B cell (primary cell): ENCODE data around the gene MCM6. TPM values are rescaled to one million over a fixed set of nuclear protein-coding genes. Genes with fewer than 3 reads are reported as not detected.

Source experiments
- ATAC-seq: fragments of 200-7000 bp; cut with Tn5 transposase; one replicate; pipeline ENCODE4 v1.10.0; 2021; ENCODE audit warnings: low read depth, mild to moderate bottlenecking, moderate number of reproducible peaks, moderate library complexity
- CTCF ChIA-PET: fragments of 350-600 bp; sonication (Branson Sonifier 250); formaldehyde crosslinking; loops from one replicate; lab custom pipeline; 2021; ENCODE audit warnings: antibody characterized with exemption, inconsistent platforms; lab: Charles Lee
- POLR2A ChIA-PET: fragments of 350-600 bp; sonication (Branson Sonifier 250); formaldehyde crosslinking; loops from one replicate; lab custom pipeline; 2021; ENCODE audit warnings: antibody characterized with exemption; lab: Charles Lee
- DNase-seq: peaks from one replicate; pipeline ENCODE4 v3.0.0; 2013
- H2AFZ ChIP-seq: 2 replicates; pipeline ENCODE4 v1.6.1; 2012; ENCODE audit warnings: mild to moderate bottlenecking, low read depth, low read length; ENCODE audit not compliant: insufficient read depth, poor library complexity, severe bottlenecking
- H3K27ac ChIP-seq, 2 donors: 1 replicate in 1 of 2; 2 replicates in 1 of 2; pipeline ENCODE4 v1.5.1; 2012 to 2013; ENCODE audit warnings: low read length in 2 of 2, mild to moderate bottlenecking in 2 of 2, moderate library complexity in 1 of 2
- H3K27me3 ChIP-seq, 4 experiments: fragments of 200-600 bp in 1 of 4; sonication (generic) in 1 of 4; replicated peaks in 1 of 4; 1 replicate in 2 of 4; 2 replicates in 2 of 4; pipeline versions ENCODE4 v1.6.1 to v1.7.0; 2013 to 2016; ENCODE audit warnings: low read length in 3 of 4, mild to moderate bottlenecking in 2 of 4, mixed read lengths in 1 of 4, moderate library complexity in 1 of 4; ENCODE audit not compliant: insufficient read depth in 4 of 4, control insufficient read depth in 3 of 4; ENCODE audit errors: control extremely low read depth in 1 of 4
- H3K36me3 ChIP-seq, 2 experiments: replicated peaks in 1 of 2; 1 replicate in 1 of 2; 2 replicates in 1 of 2; pipeline versions ENCODE4 v1.6.1 to v1.7.1; 2013; ENCODE audit warnings: low read length in 1 of 2; ENCODE audit not compliant: insufficient read depth in 2 of 2, control insufficient read depth in 1 of 2; ENCODE audit errors: control extremely low read depth in 1 of 2, extremely low read depth in 1 of 2
- H3K4me1 ChIP-seq, 2 donors: fragments of 200-600 bp in 1 of 2; sonication (generic) in 1 of 2; 1 replicate in 1 of 2; 2 replicates in 1 of 2; pipeline versions ENCODE4 v1.5.1 to v1.6.1; 2013 to 2017; ENCODE audit warnings: low read length in 2 of 2; ENCODE audit not compliant: control insufficient read depth in 2 of 2, insufficient read depth in 2 of 2
- H3K4me2 ChIP-seq: replicated peaks from 2 replicates; pipeline ENCODE3; 2012; ENCODE audit warnings: mild to moderate bottlenecking, low read depth, low read length; ENCODE audit not compliant: poor library complexity, severe bottlenecking
- H3K4me3 ChIP-seq, 5 experiments: fragments of 200-600 bp in 1 of 5; sonication (generic) in 1 of 5; 1 replicate in 3 of 5; 2 replicates in 2 of 5; pipeline versions ENCODE4 v1.5.1 to v1.7.0; 2011 to 2016; ENCODE audit warnings: low read length in 4 of 5, mild to moderate bottlenecking in 4 of 5, low read depth in 2 of 5, control low read depth in 1 of 5, moderate library complexity in 1 of 5; ENCODE audit not compliant: insufficient read depth in 1 of 5; ENCODE audit errors: control extremely low read depth in 1 of 5, extremely low read depth in 1 of 5
- H3K79me2 ChIP-seq: fragments of 200-600 bp; sonication (generic); one replicate; pipeline ENCODE4 v1.6.0; 2016; ENCODE audit warnings: low read length; ENCODE audit not compliant: control insufficient read depth, insufficient read depth
- H3K9ac ChIP-seq: fragments of 200-600 bp; sonication (generic); 2 replicates; pipeline ENCODE4 v1.6.1; 2017; ENCODE audit warnings: mild to moderate bottlenecking, low read length, moderate library complexity
- H3K9me3 ChIP-seq, 3 donors: one replicate each; pipeline versions ENCODE4 v1.6.1 to v1.7.1; 2013; ENCODE audit warnings: low read length in 2 of 3; ENCODE audit not compliant: control insufficient read depth in 2 of 3, insufficient read depth in 1 of 3; ENCODE audit errors: control extremely low read depth in 1 of 3
- H4K20me1 ChIP-seq: 2 replicates; pipeline ENCODE4 v1.6.0; 2012; ENCODE audit warnings: mild to moderate bottlenecking, low read length; ENCODE audit not compliant: insufficient read depth, control insufficient read depth, poor library complexity, severe bottlenecking
- H3K27ac Mint-ChIP-seq: one replicate; pipeline ENCODE4 v1.8.0; 2021; ENCODE audit warnings: mixed read lengths
- H3K27me3 Mint-ChIP-seq: one replicate; pipeline ENCODE4 v1.8.0; 2021; ENCODE audit warnings: mixed read lengths
- H3K4me1 Mint-ChIP-seq: one replicate; pipeline ENCODE4 v1.8.0; 2021; ENCODE audit warnings: mixed read lengths
- H3K4me3 Mint-ChIP-seq: one replicate; pipeline ENCODE4 v1.8.0; 2021; ENCODE audit warnings: mixed read lengths
- H3K9me3 Mint-ChIP-seq: one replicate; pipeline ENCODE4 v1.8.0; 2022; ENCODE audit warnings: mixed read lengths; ENCODE audit not compliant: insufficient read depth
- EZH2 ChIP-seq: IDR thresholded peaks from 2 replicates; pipeline ENCODE4 v1.6.1; 2012; ENCODE audit warnings: borderline replicate concordance, low read depth, mild to moderate bottlenecking, moderate library complexity, low read length; ENCODE audit not compliant: insufficient read depth, poor library complexity, severe bottlenecking
- WGBS: methylation state at CpG from one replicate; pipeline ENCODE4 v1.1.5; 2013; ENCODE audit warnings: missing lambda C conversion rate; ENCODE audit not compliant: insufficient coverage; 5-methylcytosine and 5-hydroxymethylcytosine counted together
- intact Hi-C: fragments of 100-400 bp; cut with micrococcal nuclease; formaldehyde crosslinking; loops from one replicate; pipeline ENCODE4 v1.10.0; 2022
- polyA plus RNA-seq: library from polyadenylated mRNA; depleted of rRNA; stranded (reverse); fragments of >200 nt; gene quantifications from 2 replicates; pipeline ENCODE4 v1.2.3, GENCODE V29; 2012
- total RNA-seq, 2 donors: library from RNA; stranded (reverse); fragments of 120-200 nt in 1 of 2; gene quantifications; 1 replicate in 1 of 2; 2 replicates in 1 of 2; pipeline versions ENCODE4 v1.2.3 to v1.2.4, GENCODE V29; 2013 to 2022
- TF ChIP-seq, protein P1 (sequence below): fragments of 200-600 bp; IDR thresholded peaks from one replicate; pipeline ENCODE4 v1.8.0; 2022; ENCODE audit warnings: antibody characterized with exemption, mild to moderate bottlenecking

Gene MCM6
- total and polyA plus RNA-seq, 2 donors (not counting 1 experiment from before 2014, with no cell fraction given), result 2.3 to 30.0 TPM

DNA sequence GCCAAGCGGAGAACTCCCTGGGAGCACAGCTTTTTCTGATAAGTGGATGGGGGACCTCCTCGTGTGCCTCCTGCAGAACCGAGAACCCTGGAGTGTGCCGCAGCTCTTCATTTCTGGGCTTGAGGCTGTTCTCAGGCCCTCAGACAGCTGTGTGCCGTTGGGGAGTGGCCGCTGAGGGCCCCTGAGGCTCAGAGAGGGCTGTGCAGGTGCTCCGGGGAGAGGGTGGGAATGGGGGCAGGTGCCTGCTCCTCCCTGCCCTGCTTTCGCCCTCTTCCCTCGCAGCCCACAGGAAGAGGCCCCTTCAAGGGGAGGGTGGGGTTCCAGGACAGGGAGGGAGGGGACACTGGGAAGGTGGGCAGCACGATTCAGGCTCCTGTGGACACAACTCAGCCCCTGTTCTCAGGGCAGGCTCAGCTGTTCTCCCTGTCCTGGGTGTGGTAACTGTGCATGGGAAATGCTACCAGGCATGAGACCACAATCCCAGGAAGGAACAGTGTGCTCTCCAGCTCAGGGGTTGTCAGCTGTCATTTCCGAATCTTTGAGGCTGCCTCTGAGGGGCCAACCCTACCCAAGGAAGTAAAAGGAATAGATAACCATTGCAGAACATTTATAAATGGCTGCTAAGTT is 50.6 kb downstream of the MCM6 start:
- H3K9me3 ChIP-seq, result peaks cover 0 to 14% (median 10%) of the 10 kb centered on the region in 3 donors
- no peaks in the 10 kb centered on the region for H4K20me1 ChIP-seq
- Mint-ChIP-seq H3K9me3 (peaks cover 12% of the 10 kb centered on the region), H3K27me3 (peaks cover 6% of the 10 kb centered on the region), H3K27ac (no peak overlapping the region), H3K4me1 (no peaks in the 10 kb centered on the region), H3K4me3 (no peak overlapping the region)
- POLR2A ChIA-PET, result no interaction called here
- H2AFZ ChIP-seq, result no peak overlapping the region
- WGBS, result 24% methylated on average over 8 of the region's 11 CpGs
- ATAC-seq (no peak), DNase-seq (no peak)
- intact Hi-C loops, result no loop called here
- CTCF ChIA-PET, result interaction anchor here (1.7 kb wide), 1 partner anchor 28 kb away, joined by 5 read pairs; no protein-coding TSS in a partner anchor
- no peaks in the 10 kb centered on the region for H3K27me3 ChIP-seq
- no peaks in the 10 kb centered on the region for H3K4me1 ChIP-seq
- H3K36me3 ChIP-seq, result no peaks in the 10 kb centered on the region
- no peak overlapping the region for H3K9ac ChIP-seq
- no peak overlapping the region for H3K4me3 ChIP-seq
- H3K27ac ChIP-seq, result no peak overlapping the region
- H3K4me2 ChIP-seq, result no peak overlapping the region
- H3K79me2 ChIP-seq, result no peaks in the 10 kb centered on the region
- TF ChIP-seq EZH2, result no peak
- TF ChIP-seq, protein P1, sequence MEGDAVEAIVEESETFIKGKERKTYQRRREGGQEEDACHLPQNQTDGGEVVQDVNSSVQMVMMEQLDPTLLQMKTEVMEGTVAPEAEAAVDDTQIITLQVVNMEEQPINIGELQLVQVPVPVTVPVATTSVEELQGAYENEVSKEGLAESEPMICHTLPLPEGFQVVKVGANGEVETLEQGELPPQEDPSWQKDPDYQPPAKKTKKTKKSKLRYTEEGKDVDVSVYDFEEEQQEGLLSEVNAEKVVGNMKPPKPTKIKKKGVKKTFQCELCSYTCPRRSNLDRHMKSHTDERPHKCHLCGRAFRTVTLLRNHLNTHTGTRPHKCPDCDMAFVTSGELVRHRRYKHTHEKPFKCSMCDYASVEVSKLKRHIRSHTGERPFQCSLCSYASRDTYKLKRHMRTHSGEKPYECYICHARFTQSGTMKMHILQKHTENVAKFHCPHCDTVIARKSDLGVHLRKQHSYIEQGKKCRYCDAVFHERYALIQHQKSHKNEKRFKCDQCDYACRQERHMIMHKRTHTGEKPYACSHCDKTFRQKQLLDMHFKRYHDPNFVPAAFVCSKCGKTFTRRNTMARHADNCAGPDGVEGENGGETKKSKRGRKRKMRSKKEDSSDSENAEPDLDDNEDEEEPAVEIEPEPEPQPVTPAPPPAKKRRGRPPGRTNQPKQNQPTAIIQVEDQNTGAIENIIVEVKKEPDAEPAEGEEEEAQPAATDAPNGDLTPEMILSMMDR, result no peak

DNA sequence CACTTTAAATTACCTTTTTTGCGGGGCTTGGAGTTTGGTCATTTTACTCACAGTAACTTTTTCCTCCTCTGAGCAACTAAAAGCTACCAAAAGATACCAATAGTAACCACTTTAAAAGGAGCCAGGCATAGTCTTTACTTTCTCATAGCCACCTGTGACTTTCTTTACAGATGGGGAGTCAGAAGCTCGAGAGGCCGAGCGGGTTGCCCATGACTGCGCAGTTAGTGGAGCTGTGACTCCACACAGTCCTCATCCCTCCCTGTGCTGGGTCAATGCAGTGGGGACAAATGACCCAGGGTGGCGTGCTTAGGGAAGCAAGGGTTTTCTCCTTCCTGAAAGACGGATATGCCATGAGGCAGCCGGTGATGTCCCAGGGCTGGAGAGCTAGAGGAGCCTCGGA is 51.1 kb downstream of the MCM6 start:
- Mint-ChIP-seq H3K27ac (no peak overlapping the region), H3K4me1 (peaks cover 3% of the 10 kb centered on the region), H3K4me3 (no peak overlapping the region), H3K9me3 (peaks cover 12% of the 10 kb centered on the region), H3K27me3 (peaks cover 10% of the 10 kb centered on the region)
- H3K36me3 ChIP-seq, result no peaks in the 10 kb centered on the region
- no peak overlapping the region for H2AFZ ChIP-seq
- WGBS, result 89% methylated on average over 5 of the region's 9 CpGs
- ATAC-seq (no peak), DNase-seq (no peak)
- no peak overlapping the region for H3K9ac ChIP-seq
- H3K27ac ChIP-seq, result no peak overlapping the region
- intact Hi-C loops, result no loop called here
- no peaks in the 10 kb centered on the region for H3K79me2 ChIP-seq
- H3K4me2 ChIP-seq, result no peak overlapping the region
- no peaks in the 10 kb centered on the region for H3K27me3 ChIP-seq
- peaks cover 0 to 14% (median 10%) of the 10 kb centered on the region in 3 donors for H3K9me3 ChIP-seq
- no peaks in the 10 kb centered on the region for H4K20me1 ChIP-seq
- ChIA-PET CTCF (interaction anchor here (1.7 kb wide), 1 partner anchor 27 kb away, joined by 5 read pairs; no protein-coding TSS in a partner anchor), POLR2A (no interaction called here)
- no peak overlapping the region for H3K4me3 ChIP-seq
- TF ChIP-seq, protein P1, result no peak
- no peak for TF ChIP-seq EZH2
- peaks cover 0 to 3% of the 10 kb centered on the region in 2 donors for H3K4me1 ChIP-seq
